NOMO-1 (cell line): Measurements from ENCODE around the gene CD28.

Experiments used
- DNase-seq, 2 experiments: peaks; one replicate each; lab custom pipeline; 2025; ENCODE audit not compliant: unreplicated experiment in 2 of 2; lab: John Stamatoyannopoulos, UW

Gene CD28

DNA sequence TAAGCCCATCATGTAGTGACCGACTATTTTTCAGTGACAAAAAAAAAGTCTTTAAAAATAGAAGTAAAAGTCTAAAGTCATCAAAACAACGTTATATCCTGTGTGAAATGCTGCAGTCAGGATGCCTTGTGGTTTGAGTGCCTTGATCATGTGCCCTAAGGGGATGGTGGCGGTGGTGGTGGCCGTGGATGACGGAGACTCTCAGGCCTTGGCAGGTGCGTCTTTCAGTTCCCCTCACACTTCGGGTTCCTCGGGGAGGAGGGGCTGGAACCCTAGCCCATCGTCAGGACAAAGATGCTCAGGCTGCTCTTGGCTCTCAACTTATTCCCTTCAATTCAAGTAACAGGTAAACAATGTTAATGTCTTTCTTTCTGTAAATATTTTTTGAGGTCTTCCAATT, at the start of gene CD28:
Gene CD28 (plus strand): TSS at position 237 of the 400 bp plus-strand sequence. CDS start 58 bp downstream, at position 295.
- peak in 1 of 2 experiments; percentile 10 for DNase-seq

DNA sequence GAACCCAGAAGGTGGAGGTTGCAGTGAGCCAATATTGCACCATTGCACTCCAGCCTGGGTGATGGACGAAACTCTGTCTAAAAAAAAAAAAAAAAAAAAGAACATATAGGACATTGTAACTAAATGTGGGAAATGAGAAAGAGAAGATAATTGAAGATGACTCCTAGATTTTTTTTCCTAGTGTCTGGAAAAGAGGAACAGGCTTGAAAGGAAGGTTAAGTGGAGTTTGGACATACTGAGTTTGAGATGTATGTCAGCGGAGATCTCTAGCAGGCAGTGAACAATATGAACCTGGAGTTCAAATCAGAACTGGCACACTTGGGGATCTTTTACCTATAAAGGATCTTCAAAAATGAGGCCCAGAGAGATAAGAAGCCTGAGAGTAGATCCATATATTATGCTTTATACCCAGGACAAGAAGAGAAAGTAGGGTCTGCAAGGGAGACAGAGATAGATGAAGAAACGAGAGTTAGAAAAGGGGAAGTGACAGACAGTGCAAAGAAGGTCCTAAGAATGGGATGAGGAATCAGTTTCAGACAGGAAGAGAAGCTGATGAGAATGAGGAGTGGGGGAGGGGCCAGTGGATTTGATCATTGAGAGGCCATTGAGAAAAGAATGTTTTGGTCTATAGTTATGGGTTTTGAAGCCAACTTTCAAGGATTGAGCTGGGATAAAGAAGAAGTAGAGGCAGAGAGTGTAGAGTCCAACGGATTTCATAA, 46.9 kb upstream of the CD28 start:
- peak; percentile 68 to 91 for DNase-seq

DNA sequence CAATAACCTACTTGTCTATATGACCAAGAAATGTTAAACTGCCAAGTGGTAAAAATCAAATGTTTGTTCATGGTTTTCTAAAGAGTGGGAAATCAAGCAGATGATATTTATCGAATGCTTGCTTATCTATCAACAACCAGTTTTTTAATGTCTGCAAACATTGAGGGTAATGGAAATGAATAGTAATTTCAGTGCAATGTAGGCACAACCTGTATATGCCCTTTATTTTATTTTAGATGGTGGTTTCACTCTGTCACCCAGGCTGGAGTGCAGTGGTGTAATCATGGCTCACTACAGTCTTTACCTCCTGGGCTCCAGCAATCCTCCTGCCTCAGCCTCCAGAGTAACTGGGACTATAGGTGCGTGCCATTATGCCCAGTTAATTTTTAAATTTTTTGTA, 46.0 kb upstream of the CD28 start:
- DNase-seq, result no peak

DNA sequence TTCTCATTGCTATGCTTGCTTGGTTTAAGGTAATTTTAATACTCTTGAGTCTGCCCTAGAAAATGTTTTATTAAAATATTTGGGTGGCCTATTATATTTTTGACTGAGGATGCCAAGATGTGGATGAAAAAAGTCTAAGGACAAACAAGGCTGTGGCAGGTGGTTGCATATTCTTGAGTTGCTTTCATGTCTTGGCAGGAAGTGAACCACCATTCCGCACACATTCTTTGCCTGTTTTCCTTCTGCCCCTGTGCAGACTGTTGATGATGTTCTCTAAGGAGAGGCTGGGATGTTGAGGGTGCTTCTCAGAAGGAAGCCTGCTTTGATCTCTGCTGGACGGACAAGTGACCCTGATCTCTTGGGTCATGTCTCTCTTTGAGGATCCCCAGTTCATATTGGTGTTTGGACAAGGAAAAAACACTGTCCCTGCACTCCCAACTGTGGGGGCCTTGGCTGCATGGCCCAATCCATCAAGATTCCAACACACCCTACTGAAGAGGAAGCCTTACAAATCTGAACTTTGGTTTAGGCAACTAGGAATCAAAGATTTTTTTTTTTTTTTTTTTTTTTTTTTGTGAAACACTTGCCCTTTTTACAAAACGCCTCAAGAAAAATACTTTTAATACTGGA, 45.0 kb upstream of the CD28 start:
- no peak for DNase-seq

DNA sequence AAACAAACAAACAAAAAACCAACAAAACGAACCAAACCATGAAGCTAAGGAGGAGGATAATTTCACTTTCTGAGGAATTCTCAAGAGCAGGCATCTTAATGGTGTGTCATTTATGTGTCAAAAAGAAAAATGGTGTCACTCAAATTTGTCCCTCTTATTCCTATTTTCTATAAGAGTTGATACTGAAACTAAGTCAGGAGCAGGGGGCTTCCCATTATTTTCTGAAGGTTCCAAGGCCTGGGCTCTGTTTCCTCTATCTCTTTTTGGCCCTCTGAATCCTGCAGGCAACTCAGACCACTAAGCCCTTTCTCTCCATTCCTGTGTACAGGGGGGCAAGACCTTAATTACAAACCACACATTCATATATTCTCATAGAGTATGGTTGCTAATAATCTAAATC, 44.0 kb upstream of the CD28 start:
- no peak for DNase-seq

DNA sequence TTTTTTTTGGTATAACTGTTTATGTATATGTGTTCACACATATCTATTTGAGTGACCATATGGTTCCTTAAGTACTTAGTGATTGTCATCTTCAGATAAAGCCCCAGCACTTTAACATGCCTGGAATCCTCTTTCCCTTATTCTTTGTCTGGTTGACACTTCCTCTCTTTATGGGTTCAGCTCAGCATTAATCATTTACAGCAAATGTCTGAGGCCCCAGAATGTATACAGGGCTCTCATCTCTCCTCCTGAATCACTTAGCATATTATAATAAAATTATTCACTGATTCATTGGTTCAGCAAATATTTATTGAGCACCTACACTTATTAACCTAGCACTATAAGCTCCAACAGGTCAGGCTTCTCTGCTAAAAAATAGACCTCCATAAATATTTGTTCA, 43.5 kb upstream of the CD28 start:
- no peak for DNase-seq

DNA sequence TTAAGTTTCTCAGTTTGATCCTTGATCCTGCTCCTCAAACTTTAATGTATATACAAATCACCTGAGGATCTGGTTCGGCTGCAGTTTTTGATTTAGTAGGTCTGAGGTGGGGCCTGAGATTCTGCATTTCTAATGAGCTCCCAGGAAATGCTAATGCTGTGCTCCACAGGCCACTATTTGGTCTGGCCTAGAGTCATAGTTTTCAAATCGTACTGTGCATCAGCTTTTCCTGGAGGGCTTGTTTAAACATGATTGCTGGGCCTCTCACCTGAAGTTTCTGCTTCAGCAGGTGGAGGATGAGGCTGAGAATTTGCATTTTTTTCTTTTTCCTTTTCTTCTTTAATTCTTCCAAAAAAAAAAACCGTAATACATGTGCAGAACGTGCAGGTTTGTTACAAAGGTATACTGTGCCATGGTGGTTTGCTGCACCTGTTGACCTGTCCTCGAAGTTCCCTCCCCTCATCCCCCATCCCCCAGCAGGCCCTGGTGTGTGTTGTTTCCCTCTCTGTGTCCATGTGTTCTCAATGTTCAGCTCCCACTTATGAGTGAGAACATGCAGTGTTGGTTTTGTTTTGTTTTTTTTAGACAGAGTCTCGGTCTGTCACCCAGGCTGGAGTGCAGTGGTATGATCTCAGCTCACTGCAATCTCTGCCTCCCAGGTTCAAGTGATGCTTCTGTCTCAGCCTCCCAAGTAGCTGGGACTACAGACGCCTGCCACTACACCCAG, 42.2 kb upstream of the CD28 start:
- no peak for DNase-seq

DNA sequence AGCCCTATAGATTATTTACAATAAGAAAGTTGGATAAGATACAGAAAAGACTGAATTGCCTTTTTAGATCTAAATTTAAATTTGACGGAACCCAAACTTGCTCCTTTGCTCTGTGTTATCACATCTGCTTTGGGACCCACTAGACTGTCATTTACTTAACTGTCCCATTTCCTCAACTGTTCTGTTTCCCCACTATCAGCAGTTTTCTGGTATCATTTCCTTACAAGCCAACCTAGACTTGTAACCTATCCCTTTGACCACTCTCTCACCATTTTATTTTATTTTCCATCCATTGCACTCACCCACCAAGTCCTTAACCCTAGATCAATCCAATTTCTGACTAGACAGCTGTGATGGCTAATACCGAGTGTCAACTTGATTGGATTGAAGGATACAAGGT, 38.6 kb upstream of the CD28 start:
- no peak for DNase-seq

DNA sequence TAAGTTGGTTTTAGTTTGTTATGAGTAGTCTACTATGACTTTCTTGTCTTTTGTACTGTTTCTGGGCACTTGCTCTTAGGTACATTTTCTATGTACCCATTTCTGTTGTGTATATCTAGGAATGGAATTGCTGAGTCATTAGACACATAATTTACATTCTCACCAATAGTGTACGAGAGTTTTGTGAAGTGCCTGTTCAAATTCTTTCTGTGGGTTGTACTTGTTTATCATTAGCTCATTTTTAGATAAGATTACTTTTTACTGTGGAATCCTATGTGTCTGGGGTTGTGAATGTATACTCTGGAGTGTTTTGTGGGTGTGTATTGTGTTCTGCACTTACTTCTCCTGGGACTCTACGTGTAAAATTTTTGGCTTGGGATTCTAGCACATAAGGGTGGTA, 36.6 kb upstream of the CD28 start:
- no peak for DNase-seq

DNA sequence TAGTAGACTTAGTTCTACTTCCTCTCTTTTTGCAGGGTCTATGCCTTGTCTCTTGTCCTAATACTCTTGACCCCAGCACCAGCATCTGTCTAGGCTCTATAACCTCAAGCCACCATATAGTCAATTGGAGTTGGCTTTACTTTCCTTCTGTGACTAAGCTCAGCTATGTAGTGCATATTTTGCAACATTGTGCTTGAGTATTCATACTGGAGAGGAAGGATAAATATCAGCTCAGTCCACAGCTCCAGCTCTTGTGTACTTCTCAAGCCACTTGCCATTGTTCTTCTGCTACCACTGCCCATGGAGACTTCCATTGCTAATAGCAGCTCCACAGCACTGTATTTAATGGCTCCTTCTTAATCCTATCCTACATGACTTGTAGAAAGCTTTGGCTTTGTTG, 35.5 kb upstream of the CD28 start:
- no peak for DNase-seq

DNA sequence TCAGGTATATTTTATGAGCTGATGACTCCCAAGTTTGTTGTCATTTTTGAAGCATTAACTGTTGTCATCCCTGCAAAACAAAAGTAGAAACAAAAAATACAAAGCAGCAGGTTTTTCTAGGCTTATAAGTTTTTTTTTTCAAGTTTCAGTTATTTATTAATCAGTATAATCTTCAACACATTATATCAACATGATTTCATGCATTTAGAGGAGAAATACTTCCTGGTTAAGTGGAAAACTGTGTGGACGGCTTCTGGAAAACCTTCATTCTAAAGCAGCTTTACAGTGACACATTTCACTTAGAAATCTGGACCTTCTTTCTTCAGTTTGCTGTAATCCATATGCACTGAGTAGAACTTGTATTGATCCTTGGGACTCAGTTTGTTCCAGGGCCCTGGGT, 34.6 kb upstream of the CD28 start:
- no peak for DNase-seq

DNA sequence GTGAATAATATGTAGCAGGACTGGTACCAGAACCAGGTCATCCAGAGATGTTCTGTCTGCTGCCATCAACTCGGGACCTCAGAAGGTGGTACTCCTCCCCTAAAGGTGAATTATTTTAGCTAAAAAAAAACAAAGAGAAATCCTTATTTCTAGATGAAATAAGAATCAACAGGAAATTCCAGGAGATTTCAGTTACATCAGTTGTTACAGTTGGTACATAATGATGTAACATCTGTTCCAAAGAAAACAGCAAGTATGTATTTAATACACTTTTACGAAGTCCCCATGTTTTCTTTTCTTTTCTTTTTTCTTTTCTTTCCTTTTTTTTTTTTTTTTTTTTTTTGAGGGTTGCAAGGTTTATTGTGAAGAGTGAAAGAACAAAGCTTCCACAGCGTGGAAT, 33.6 kb upstream of the CD28 start:
- DNase-seq, result no peak

DNA sequence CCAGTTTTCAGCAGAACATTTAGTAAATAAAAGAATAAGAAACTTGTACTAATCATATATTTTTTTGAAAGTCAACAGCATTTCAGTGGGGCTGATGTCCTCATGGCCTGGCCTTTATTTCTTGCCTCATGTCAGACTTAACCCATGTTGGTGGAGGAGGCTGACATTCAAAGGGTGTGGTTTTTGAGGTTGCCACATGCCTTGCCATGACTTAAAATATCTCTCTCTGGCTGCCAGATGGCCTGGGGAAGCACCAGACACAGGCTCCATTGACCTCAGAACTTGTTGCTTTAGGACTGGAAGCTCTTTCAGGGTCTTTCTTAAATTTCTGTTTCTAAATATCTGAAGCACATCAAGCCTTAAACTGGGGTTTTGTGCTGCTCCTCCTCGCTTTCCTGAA, 32.5 kb upstream of the CD28 start:
- DNase-seq, result peak; percentile 85 to 91

DNA sequence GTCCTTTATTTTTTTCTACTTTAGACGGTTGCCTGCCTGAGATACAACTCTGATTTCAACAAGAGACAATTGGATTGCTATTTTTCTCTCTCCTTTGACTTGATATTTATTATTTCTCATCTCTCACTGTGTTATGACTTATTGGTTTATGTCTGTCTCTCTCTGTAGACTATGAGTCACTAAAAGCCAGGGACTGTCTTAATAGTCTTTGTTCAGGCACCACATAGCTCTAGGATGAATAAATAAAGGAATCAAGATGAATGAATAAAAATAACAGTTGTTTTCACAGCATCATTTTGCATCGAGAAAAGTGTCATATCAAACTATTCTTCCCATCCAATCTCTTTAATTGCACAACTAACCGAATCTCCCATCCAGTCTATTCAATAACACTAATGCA, 31.4 kb upstream of the CD28 start:
- no peak for DNase-seq

DNA sequence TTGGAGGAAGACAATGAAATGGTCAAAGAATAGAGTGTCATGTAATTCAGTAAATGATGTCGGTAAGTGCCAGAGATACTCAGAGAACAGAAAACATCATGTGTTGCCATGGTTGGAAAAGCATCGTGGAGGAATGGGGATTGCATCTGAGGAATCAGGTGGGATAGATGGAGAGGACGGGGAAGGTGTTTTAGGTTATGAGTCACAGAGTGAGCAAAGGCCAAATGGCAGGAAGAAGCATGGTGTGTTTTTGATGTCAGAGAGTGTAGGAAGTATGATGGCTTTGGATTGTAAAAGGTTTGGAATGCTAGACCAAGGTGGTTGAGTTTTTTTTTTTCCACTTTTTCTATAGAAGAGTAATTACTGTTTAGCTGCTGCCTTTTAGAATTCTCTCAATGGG, 27.5 kb upstream of the CD28 start:
- DNase-seq, result no peak

DNA sequence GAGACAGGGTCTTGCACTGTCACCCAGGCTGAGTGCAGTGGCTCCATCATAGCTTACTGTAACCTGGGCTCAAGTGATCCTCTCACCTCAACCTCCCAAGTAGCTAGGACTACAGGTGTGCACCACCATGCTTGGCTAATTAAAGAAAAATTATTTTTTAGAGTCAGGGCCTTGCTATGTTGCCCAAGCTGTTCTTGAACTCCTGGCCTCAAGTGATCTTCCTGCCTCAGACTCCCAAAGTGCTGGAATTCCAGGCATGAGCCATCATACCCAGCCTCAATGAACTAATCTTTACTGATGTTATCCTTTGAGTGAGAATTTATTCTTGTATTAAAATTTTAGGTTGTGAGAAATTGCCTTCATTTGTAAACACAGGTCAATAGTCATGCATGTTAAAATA, 27.0 kb upstream of the CD28 start:
- no peak for DNase-seq

DNA sequence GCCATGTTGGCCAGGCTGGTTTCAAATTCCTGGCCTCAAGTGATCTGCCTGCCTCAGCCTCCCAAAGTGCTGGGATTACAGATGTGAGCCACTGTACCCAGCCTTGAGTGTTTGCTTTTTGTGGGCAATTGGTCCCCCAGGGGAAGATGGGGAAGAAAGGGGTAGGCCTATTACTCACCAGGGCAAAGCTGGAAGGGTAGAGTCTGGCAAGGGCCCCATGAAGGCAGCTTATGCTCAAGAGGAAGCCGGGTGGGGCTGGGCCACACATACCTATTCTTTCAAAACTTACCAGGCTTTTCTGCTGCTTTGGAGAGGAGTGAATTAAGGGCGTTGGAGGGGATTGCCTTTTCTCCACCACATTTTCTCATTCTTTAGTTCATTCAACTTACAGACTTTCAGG, 24.5 kb upstream of the CD28 start:
- no peak for DNase-seq

DNA sequence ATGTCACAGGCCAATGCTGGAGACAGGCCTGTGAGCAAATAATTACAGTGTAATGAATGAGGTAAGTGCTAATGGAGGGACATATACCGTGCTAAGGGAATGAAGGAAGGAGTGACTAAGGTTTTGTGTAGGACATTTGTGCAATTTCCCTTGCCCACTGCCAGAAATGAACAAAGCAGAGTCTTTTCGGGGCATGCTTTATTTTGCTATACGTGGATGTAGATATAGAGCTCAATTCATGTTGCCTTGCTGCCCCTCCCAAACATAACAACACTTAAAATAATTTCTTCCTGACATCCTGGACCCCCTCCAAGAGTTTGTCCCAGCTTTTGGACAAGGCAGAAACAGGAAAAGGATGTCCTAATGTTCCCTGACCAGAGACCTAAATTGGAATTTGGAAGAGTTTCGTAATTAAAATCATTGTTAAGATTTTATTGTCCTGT, 23.7 kb upstream of the CD28 start:
- DNase-seq, result peak; percentile 27 to 43

DNA sequence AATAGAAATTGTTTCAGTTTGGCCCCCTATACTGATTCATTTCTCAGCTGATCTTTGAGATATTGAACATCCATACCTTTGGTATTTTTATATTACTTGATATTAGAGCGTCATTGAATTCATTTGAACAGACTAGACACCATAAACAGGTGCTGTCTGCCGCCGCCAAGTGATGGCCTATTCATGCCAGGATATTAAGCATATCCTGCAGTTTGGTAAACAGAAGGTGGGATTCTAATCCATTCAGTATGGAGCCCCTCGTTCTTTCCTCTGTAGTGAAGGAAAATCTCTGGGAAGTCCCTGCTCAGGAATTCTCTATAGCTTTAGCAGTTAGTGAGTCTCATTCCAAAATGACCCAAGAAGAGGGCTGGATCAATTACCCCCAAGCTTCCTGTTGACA, 23.0 kb upstream of the CD28 start:
- DNase-seq, result no peak

DNA sequence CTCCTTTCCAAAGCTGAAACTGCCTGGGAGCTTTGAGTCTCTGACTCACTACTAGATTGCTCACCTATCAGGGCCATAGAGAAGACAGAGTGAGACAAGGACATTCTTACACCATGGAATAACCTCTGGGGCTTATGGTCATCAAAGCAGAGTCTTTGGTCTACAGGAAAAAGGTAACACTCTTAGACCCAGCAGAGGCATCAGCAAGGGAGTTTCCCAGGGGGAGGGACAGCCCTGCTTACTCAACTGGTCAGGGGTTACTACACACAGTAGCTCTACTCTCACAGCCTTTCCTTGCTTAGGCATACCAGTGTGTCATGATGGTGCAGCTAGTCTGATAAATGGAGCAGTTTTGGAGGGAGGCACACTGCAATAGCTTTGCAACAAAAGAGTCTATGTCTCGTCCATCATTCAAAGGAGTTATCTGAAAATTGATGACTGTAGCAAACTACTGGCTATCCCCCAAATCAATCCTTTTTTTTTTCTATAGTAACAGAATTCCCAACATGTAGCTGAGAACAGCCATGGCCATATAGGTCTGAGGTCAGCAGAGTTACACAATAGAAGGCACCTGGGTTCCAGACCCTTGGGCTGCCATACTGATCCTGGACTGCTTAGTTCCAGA, 22.4 kb upstream of the CD28 start:
- no peak for DNase-seq

DNA sequence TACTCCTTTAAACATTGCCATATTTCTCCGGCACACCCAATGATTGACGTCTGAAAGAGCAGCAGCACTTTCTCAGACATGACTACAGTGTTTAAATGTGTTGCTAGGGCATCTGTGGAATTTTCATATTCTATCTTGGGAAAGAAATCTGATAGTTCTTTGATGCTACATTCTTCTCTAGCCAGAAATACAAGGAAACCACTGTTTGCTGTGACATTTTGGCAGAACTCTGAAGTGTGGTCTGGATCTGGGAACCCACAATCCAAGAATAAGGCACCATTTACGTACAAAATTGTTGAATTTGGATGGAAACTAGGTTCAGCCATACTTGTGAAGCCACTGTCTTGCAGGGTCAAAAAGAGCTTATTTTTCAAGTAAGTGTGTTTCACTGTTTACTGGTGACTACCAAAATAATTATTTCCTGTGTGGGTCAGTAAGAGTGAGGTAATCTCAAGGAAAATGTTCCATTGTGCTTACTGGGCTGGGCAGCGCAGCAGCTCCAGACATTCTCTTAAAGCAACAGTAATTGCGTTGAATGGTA, 21.3 kb upstream of the CD28 start:
- peak in 1 of 2 experiments; percentile 14 for DNase-seq
